AG10803 (cell line): Measurements from ENCODE around the gene UGP2.
"Not testable (repeated sequence)": the region's sequence is repeated elsewhere in the genome, so short reads cannot be mapped to it uniquely, and the experiment has no call there.

Experiments used
- DNase-seq: peaks from one replicate; pipeline ENCODE4 v3.0.0; 2010; ENCODE audit warnings: low read depth
- H3K4me3 ChIP-seq: 2 replicates; pipeline ENCODE4 v1.5.1; 2011; ENCODE audit warnings: mild to moderate bottlenecking, low read length, control low read depth
- CTCF ChIP-seq: conservative IDR thresholded peaks from 2 replicates; pipeline ENCODE4 v1.5.1; 2011; ENCODE audit warnings: mild to moderate bottlenecking, low read length, control low read depth, inconsistent platforms

The UGP2 gene

GRCh38 chr2:63841254-63842022 lies at the start of gene UGP2:
UGP2 (plus strand) TSS chr2:63841896; CDS start chr2:63842186, 290 bp downstream.
- peak; percentile 97 for DNase-seq
- H3K4me3 ChIP-seq: peak within 1 kb of the TSS; percentile 84
- peak; percentile 33 for TF ChIP-seq CTCF

- H3K4me3 ChIP-seq: no peak overlapping the region
- DNase-seq: peak; percentile 87
- TF ChIP-seq CTCF: no peak
These were observed 49.2 kb upstream of the UGP2 start for GRCh38 chr2:63792530-63792929.

GRCh38 chr2:63796366-63796765 lies 45.3 kb upstream of the UGP2 start:
- no peak for DNase-seq
- H3K4me3 ChIP-seq: no peak overlapping the region
- no peak for TF ChIP-seq CTCF

- DNase-seq: no peak
- no peak overlapping the region for H3K4me3 ChIP-seq
- TF ChIP-seq CTCF: no peak
These were observed 44.9 kb upstream of the UGP2 start for GRCh38 chr2:63796796-63797195.

- no peak overlapping the region for H3K4me3 ChIP-seq
- TF ChIP-seq CTCF: no peak
- DNase-seq: no peak
These were observed 40.2 kb upstream of the UGP2 start for GRCh38 chr2:63801455-63801854.

GRCh38 chr2:63805412-63805811 lies 36.3 kb upstream of the UGP2 start:
- no peak for DNase-seq
- no peak for TF ChIP-seq CTCF
- no peak overlapping the region for H3K4me3 ChIP-seq

GRCh38 chr2:63808036-63808435 lies 33.7 kb upstream of the UGP2 start:
- not testable (repeated sequence) for DNase-seq

GRCh38 chr2:63808911-63809310 lies 32.8 kb upstream of the UGP2 start:
- H3K4me3 ChIP-seq, DNase-seq: not testable (repeated sequence)

More at GRCh38 chr2:63808036-63808435, 33.7 kb upstream of the UGP2 start:
- not testable (repeated sequence) for H3K4me3 ChIP-seq
